HG03025 (cell line): Measurements from ENCODE around the gene MEX3D.

Experiments used
- ATAC-seq: cut with Tn5 transposase; IDR thresholded peaks from one replicate; pipeline ENCODE4 v1.9.1; 2021; ENCODE audit warnings: mild to moderate bottlenecking, moderate library complexity; ENCODE audit not compliant: unreplicated experiment, low FRiP score

Gene MEX3D

DNA sequence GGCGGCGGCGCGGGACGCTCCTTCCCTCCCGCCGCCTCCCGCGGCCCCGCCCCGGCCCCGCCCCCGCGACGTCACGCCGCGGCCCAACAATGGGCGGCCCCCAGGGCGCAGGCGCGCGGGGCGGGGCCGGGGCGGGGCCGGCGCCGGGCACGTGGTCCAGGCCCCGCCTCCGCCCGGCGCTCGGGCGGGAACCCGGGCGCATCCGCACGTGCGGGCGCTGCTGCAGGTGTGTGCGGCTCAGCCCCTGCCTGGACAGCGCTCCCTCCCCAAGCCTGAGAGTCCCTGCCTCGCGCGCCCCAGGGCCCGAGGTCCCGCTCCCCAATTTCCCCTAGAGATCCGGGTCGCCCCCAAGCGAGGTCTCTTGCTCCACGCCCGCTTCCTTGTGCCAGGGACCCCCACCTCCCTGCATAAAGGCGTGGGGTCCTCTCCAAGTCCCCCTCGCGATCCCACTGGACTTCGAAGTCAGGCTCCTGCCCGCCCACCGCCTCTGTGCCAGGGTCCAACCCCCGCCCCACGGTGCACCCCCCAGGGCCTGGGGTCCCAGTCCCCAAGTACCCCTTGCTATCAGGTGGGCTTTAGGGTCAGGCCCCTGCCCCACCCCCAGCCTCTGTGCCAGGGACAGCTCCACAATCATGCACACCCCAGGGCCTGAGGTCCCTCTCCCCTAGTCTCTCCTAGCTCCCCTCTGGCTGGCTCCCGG is at the start of gene MEX3D:
Gene MEX3D (minus strand): TSS at position 6 of the 700 bp plus-strand sequence. CDS start 267 bp downstream, outside the sequence.
- ATAC-seq: peak; percentile 50

GRCh38 chr19:1616875-1617274 is 48.8 kb upstream of the MEX3D start:
- ATAC-seq: no peak

DNA sequence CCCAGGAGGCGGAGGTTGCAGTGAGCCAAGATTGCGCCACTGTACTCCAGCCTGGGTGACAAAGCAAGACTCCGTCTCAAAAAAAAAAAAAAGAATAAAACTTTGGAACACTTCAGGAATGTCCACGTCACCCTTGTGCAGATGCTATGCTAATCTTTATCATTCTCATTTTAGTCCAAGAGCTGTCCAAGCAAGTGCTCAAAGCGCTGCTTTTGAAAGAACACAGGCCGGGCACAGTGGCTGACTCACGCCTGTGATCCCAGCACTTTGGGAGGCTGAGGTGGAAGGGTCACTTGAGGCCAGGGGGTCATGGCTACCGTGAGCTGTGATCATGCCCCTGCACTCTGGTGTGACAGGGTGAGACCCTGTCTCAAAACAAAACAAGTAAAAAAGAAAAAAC is 48.3 kb upstream of the MEX3D start:
- no peak for ATAC-seq

DNA sequence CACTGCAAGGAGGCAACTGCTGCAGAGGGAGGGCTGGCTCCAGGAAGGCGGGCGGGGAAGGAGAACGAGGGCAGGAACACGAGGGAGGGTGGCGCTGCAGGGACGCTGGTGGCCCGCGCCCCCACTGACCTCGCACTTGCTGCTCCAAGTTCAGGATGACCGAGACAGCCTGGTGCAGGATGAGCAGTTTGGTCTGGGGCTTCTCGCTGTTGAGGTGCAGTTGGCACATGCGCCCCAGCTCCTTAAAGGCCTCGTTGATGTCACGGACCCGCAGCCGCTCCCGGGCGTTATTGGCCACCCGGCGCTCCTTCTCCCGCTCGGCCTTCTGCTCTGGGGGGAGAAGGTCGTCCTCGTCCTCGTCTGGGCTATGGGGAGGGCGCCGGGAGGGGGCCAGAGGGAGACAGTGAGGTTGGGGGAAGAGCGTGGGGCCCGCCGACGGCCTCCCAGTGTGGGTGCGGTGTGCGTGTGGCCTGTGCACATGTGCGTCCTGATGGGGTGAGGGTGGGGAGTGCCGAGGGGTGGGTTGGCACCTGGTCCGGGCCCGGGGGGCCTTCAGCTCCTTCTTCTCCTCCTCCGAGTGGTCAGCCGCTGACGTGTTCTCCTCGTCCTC is 47.1 kb upstream of the MEX3D start:
- no peak for ATAC-seq

DNA sequence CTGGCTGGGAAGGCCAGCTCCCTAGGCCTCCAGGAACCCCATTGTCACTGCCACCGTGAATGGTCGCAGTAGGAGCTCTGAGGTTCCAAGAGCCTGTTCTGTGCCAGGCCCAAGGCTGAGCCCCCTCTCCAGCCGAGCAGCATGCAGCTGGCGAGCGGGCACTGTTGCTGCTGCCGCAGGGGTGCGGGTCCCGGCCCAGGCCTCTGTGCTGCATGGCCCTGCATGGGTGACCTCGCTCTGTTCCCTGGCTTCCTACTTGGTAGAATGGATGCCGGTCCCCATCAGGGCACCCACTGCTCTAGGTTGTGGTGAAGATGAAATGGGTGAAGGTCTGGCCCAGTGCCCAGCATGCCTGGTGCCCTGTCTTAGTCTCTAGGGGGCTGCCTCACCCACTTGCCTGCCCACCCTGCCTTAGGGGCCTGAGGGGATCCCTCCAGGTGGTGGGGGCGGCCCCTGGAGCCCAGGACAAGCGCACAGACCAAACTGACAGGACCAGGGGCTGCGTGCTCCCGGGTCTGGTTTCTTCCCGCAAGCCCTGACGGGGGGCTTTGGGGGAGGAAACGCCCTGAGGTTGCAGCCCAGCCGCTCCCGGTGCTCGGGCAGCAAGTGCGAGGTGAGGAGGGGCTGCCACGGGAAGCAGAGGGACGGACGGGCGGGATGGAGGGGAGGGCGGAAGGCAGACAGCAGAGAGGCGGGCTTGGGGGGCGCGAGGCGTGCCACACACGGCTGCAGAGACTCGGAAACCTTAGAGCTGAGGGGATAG is 45.9 kb upstream of the MEX3D start:
- no peak for ATAC-seq

DNA sequence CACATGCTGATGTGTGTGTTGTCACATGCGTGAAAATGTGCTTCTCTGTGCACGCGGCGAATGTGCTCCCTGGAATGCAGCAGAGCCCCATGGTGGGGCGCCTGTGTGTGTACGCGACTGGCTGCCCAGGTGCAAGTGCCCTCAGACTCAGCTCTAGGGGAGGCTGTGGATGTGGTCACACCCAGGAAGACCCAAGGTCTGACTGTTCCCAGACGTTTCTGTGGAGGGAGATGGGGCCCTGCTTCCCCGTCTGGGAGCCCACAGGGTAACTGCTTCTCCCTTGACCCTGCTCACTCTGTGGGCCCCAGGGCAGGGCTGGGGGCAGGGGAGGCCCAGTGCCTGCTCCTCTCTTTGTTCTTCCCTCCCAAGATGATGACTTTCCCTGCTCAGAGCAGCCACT is 45.0 kb upstream of the MEX3D start:
- ATAC-seq: no peak

GRCh38 chr19:1612114-1613086 is 44.3 kb upstream of the MEX3D start:
- ATAC-seq: no peak

DNA sequence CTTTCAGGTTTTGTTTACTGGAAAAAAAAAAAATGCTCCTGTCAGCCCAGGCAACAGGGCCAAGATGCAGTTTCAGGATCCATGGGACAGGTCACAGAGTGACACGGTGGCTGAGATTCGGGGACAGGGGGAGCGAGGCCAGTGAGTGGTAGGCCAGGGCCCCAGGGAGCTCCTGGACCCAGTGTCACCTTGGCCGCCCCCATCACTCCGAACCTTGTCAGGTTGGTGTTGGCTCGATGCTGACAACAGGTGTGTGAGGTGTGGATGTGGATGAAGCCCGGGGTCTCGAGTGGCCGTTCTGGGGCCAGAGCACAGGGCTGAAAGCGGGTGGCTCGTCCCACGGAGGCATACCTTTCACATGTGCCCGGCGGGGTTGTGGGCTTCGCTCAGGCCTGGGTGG is 43.2 kb upstream of the MEX3D start:
- ATAC-seq: no peak

GRCh38 chr19:1610579-1610978 is 42.5 kb upstream of the MEX3D start:
- no peak for ATAC-seq

DNA sequence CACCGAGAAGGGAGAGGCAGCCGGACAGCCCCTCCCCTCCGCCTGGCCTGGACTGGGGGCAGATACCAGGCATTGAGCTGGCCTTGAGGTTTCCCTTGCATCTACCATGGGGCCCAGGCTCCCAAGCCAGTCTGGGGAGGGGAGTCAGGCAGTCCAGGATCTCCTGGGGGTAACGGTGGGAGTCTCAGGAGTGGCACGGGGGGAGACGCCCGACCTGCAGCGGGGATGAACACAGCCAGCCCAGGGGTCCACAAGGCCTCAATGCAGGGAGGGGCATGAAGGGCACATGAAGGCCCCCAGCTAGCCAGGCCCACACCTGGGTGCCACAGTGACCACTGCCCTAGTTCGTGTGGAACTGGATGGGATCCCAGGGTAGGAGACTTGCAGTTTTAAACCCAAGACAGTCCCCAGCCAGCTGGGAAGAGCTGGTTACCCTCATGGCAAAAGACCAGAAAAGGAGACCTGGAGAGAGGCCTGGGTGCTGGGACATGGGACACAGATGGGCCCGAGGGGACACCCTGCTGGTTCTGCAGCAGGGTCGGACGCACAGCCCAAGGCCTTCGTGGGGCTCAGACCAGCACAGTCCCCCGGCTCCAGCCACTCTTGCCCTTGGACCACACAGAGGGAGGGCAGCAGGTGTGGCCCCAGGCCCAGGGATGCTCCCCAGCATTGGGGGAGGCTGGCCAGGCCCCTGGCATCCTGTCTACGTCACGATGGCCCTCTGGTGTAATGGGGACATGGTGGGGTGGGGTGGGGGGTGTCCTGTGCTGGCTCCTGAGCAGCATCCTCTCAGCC is 41.8 kb upstream of the MEX3D start:
- no peak for ATAC-seq

GRCh38 chr19:1609103-1609396 is 40.9 kb upstream of the MEX3D start:
- no peak for ATAC-seq

DNA sequence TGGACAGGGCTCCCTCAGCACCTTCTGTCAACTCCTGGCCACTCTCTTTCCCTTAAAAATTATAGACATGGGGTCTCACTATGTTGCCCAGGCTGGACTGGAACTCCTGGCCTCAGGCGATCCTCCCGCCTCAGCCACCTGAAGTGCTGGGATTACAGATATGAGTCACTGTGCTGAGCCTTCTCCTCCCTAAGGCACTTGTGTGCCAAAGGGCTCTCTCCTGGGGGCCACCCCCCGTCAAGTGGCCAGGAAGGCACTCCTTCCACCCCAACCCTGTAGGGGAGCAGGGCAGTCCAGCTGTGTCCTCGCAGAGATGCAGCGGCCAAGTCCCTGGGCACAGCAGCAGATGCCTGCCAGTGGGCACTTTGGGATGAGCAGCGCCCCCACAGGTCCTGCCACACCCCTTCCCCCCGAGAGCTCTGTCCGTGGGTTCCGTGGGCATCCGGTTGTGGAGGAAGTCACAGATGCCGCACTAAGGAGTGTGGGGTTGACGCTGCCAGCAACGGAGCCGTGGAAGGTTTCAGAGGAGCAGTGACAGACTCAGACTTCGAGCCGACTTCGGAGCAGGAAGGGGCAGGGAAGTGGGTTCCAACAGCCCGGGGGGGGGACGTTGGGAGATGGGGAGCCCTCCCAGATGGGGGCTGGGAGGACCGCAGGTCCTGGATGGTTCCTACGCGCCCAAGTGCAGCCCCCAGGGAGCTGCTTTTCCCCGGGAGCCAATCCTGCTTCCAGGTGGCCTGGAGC is 40.4 kb upstream of the MEX3D start:
- no peak for ATAC-seq

DNA sequence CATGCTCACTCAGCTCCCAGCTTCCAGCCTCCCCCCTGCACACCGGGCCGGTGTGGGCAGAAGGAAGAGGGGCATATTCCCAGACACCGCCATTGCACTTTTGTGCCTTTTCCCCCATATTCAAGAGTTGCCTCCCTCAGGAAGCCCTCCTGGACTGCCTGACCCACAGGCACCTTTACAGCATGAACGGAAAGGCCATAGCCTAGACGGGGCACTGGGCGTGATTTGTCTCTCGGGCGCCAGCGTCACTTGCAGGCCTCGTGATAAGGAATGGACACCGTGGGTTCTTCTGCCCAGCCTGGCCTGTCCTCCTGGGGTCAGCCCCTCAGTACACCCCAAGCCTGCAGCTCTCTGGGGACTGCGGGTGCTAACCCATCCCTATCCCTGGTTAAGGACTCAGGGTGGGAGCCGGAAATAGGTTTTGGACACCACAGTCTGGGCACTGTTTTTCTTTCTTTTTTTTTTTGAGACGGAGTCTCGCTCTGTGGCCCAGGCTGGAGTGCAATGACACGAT is 38.1 kb upstream of the MEX3D start:
- ATAC-seq: peak; percentile 4

DNA sequence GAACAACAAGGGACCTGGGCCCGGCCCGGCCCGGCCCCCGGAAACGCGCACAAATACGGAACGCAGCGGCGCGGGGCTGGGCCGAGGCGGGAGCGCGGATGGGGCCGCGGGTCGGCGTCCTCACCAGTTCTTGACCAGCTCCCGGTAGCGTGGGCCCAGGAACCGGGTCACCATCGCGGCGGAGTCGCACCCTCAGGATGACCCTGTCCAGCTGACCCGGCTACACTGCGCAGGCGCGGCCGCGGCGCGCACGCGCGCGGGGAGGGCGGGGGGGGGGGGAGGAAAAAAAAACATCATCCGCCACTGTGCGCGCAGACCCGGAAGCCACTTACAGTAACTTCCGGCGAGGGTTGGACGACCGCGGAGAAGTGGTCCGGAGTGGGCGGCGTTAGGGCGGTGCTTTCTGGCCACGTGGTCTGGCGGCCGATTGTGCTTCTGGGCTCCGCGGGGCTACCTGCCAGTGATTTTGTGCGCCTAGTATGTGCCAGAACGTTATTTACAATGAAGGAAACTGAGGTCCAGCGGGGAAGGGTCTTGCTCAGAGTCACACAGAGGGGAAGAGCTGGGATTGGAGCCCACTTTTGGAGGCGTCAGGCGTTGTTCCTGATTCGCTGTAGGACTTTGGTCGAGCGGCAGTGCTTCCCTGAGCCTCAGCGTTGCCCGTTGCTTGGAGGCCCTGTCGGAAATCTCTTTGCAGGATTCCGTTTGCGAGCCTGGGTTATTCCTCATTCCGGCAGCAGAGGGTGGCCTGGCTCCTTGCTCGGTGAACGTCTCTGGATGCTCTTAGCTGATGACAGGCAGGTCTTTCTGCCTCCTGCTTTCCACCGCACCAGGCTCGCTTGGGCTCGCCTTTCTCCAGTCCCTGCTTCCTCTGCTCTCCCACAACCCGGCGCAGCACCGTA is 37.4 kb upstream of the MEX3D start, which contains the start of gene UQCR11:
Gene UQCR11 (minus strand): TSS at position 227 of the 902 bp plus-strand sequence. CDS start 53 bp downstream, at position 174.
- ATAC-seq: peak; percentile 69

- no peak for ATAC-seq
Observed at GRCh38 chr19:1602091-1602707, 34.1 kb upstream of the MEX3D start.

DNA sequence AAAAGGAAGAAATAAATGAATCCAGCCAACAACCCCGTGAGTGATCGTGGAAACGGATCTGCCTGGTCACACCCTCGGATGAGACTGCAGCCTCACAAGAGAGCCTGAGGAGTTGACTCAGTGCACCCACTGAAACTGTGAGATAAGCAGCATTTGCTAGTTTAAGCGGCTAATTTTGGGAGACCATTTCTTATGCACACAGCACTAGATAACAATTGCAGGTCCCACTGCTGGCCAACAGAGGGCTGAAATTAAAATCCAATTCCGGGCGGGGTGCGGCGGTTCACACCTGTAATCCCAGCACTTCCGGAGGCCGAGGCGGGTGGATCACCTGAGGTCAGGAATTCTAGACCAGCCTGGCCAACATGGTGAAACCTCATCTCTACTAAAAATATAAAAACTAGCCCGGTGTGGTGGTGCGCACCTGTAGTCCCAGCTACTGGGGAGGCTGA is 33.5 kb upstream of the MEX3D start:
- no peak for ATAC-seq

DNA sequence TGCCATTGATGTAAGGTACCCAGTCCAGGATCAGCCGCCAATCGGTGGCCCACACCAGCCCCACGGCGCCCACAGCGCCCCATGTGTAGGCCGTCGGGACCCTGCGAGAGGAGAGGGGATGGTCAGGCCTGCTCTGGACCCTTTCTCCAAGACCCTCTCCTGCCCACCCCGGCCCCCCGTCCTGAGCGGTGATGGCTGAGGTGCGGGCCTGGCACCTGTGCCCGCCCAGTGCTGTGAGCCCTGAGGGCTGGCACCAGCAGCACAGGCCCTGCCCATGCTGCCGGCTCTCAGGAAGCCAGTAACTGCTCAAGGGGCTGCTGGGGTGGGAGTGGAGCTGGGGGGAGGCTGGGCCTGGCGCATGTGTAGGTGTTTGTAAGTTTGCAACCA is 31.3 kb upstream of the MEX3D start:
- no peak for ATAC-seq
